Hepatic stellate cell (primary cell): ENCODE results near the gene MSLN.
A peak's percentile ranks its signal among the peaks of the same experiment; 100 is the strongest.

Experiments used
- DNase-seq: peaks from one replicate; pipeline ENCODE4 v3.0.0; 2011; ENCODE audit warnings: low spot score

The MSLN gene

GRCh38 chr16:760545-761343 lies at the start of gene MSLN:
TSS of gene MSLN (plus strand) at chr16:760734. CDS start at chr16:762681, 1,947 bp downstream.
- no peak for DNase-seq

DNA sequence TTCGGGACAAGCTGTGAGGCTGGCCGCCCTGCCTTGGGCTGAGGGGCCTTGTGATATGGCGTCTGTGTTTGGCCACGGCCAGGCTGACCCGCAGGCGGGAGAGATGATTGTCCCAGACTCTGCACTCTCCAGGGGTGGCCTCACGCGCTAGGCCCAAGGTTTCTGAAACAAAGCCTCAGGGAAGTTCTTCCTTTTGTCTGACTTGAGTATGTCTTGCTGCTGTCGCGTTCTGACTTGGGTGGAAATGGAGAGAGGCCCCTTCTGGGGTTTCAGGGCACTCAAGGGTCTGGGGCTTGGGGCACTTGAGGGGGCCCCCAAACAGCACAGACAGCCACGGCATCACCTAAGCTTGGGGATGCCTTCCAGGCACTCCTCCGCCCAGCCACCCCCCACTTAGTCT lies 49.5 kb upstream of the MSLN start:
- no peak for DNase-seq

GRCh38 chr16:711548-712320 lies 48.8 kb upstream of the MSLN start:
- peak; percentile 91 for DNase-seq

DNA sequence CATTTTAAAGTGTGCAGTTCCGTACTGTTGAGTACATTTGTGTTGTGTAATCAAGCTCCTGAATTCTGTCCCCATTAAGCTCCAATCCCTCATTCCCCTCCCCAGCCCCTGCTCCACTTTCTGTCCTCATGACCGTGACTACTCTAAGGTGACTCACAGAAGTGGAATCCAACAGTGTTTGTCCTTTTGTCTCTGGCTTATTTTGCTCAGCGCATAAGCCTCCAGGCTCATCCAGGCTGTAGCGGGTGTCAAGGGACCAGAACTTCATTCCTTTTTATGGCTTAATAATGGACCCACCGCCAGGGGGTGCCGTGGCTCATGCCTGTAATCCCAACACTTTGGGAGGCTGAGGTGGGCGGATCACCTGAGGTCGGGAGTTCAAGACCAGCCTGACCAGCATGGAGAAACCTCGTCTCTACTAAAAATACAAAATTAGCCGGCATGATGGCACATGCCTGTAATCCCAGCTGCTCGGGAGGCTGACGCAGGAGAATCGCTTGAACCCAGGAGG lies 47.7 kb upstream of the MSLN start:
- peak; percentile 96 for DNase-seq

DNA sequence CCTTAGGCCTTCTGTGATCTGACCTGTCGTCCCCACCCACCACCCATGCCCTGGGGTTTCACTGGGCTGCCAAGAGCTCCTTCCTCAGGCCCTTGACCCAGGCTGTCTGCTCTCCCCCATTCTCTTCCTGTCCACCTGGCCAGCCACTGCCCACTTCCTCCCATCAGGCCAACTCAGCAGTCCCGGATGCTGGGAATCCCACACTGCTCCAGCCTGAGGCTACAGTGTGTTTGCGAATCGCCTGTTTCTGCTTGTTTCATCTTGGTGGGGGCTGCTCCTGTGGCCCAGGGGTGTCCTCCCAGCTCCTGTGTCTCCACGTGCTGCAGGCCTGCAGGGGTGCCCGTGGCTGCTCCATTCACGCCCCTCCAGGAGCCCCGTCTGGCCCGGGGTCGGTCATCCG lies 46.5 kb upstream of the MSLN start:
- no peak for DNase-seq

DNA sequence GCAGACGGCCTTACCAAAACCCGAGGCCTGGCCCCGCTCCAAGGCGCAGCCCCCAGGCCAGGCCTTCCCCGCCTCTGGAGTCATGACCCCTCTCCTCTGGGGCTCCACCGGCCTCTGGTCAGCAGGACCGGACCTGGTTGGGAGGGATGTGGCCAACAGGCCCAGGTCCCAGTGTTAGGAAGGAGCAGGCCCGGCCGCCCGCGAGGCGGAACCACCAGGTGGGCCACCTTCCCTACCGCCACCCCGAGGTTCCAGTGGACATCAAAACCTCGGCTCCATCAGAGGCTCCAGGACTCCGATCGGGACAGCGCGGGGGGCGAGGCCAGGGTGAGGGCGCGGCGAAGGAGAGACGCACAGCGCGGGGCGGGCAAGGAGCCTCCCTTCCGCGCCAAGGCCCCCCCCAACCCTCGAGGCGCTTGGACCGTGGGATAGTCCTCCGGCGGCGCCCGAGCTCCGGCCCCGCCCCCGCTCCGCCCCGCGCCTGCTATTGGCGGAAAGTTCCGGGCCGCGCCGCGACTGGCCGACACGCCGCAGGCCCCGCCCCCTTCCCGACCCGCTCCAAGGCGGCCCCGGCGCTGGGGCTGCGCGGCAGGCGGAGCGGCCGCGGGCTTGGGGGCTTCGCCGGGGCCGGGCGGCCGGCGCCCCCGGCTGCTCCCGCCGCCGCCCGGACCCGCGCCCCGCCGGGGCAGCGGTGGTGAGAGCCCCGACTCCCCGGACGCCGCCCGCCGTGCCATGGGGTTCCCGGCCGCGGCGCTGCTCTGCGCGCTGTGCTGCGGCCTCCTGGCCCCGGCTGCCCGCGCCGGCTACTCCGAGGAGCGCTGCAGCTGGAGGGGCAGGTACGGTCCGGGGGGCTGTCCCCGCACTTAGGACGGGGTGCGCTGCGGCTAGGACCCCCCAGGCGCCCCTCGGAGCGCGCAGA lies 45.7 kb upstream of the MSLN start, which contains the start of gene METRN:
METRN (plus strand) TSS at position 561 of the 919 bp plus-strand sequence; CDS start at position 733, 172 bp downstream.
- DNase-seq, result peak; percentile 96

GRCh38 chr16:715477-716199 lies 44.9 kb upstream of the MSLN start:
- DNase-seq, result no peak

DNA sequence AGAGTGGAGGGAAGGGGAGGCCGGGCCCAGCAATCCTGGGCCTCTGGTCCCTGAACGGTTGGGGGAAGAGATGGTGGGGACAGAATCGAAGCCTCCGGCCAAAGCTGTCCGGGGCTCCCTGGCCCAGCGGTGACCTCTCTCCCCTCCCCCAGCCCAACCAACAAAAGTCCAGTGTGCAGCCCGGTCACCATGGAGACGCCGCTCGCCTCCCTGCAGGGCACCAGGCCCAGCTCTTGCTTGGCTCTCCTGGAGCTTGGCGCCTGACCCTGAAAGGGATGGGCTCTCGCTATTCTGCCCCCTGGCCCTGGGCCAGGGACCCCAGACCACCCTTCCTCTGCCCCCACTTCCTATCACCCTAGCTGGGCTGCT lies 44.4 kb upstream of the MSLN start:
- no peak for DNase-seq

GRCh38 chr16:716768-717325 lies 43.7 kb upstream of the MSLN start:
- DNase-seq, result no peak

- no peak for DNase-seq
These were observed 42.9 kb upstream of the MSLN start for GRCh38 chr16:717450-718245.

- no peak for DNase-seq
These were observed 42.1 kb upstream of the MSLN start for GRCh38 chr16:718389-718788.

- no peak for DNase-seq
These were observed 41.6 kb upstream of the MSLN start for GRCh38 chr16:718922-719321.

- DNase-seq, result no peak
These were observed 40.6 kb upstream of the MSLN start for GRCh38 chr16:719815-720446.

- DNase-seq, result peak; percentile 84
These were observed 40.0 kb upstream of the MSLN start for GRCh38 chr16:720447-720989.

- peak; percentile 90 for DNase-seq
These were observed 39.4 kb upstream of the MSLN start, which contains the start of gene ANTKMT for GRCh38 chr16:720990-721764. TSS of gene ANTKMT (plus strand) at chr16:721146. CDS start at chr16:721275, 129 bp downstream.

DNA sequence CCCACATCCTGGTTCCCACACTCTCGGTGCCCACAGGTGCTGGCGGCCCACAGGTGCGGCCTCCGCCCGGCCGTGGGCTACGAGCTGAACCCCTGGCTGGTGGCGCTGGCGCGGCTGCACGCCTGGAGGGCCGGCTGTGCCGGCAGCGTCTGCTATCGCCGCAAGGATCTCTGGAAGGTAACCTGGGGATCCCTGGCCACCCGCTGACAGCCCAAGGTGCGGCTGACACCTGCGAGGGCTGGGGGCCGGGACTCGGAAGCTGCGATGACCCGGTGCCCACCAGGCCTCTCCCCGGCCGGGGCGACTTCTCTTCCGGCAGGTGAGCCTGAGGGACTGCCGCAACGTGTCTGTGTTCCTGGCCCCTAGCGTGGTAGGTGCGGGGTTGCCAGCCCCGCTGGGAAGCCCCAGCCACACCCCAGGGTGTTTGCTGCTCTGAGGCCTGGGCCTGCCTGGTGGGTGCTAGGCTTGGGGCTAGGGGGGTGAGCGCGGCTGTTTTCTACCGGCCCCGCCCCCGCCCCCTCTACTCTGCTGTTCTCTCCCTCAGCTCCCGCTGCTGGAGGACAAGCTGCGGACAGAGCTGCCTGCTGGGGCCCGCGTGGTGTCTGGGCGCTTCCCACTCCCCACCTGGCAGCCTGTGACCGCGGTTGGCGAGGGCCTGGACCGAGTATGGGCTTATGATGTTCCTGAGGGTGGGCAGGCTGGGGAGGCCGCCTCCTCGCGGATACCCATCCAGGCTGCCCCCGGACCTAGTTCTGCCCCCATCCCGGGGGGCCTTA lies 38.6 kb upstream of the MSLN start:
- DNase-seq, result no peak

DNA sequence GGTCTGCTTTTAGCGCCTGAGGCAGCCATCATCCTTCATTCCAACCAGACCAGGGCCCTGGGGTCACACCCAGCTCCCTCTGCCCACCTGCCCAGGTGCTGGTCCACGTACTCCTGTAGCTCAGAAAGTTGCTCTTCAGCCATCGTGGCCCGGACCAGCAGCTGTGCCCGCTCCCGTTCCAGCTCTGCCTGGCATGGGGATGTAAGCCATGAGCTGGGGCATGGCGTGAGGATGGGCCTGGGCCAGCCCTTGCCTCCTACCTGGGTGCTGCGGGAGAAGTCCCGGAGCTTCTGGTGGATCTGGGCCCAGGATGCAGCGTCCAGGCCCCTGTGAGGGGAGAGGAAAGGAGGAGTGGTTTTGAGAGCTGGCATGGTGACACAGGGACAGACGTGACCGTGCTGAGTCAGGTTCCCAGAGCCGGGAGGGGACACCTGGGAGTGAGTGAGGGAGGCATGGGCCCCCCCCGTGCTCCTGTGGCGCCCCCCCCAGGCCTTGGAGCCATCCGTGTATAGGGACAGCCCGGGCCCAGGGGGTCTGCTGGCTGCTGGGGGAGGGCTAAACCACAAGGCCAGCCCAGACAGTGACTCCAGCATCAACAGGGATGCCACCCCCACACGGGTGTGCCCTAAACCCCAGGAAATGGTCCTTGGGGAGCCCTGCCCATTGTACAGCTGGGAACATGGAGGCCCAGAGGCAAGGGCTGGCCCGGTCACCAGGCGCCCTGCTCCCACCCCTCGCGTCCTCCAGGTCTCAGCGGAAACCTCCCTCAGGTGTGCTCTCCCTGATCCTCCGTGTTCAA lies 37.5 kb upstream of the MSLN start:
- DNase-seq, result no peak
